Right kidney (tissue), 9 donors: ENCODE results near the gene P3R3URF.
A peak's percentile ranks its signal among the peaks of the same experiment; 100 is the strongest.
"Not testable (repeated sequence)": the region's sequence is repeated elsewhere in the genome, so short reads cannot be mapped to it uniquely, and the experiment has no call there.

Experiments used
- DNase-seq: peaks from one replicate; pipeline ENCODE4 v3.0.0-alpha.2; 2016
- long read RNA-seq, 8 donors: transcript quantifications; one replicate each; lab custom pipeline, GENCODE V29; 2026

The P3R3URF gene
- long read RNA-seq, donor 1, result 0 reads
- long read RNA-seq, donor 2, result 0 reads
- long read RNA-seq, donor 3, result 0 reads
- long read RNA-seq, donor 4, result 0 reads
- long read RNA-seq, donor 5, result 0 reads
- long read RNA-seq, donor 6, result 0 reads
- long read RNA-seq, donor 7, result 0 reads
- long read RNA-seq, donor 8, result 0 reads

- DNase-seq, result no peak
These were observed at the start of gene P3R3URF for GRCh38 chr1:46176211-46176865. P3R3URF (minus strand) TSS chr1:46176488; CDS start chr1:46176471, 17 bp downstream.

GRCh38 chr1:46224966-46225365 is 48.7 kb upstream of the P3R3URF start:
- DNase-seq, result no peak

- peak; percentile 58 for DNase-seq
These were observed 47.2 kb upstream of the P3R3URF start for GRCh38 chr1:46223472-46223943.

- not testable (repeated sequence) for DNase-seq
These were observed 46.8 kb upstream of the P3R3URF start for GRCh38 chr1:46223055-46223454.

GRCh38 chr1:46221749-46222148 is 45.5 kb upstream of the P3R3URF start:
- DNase-seq, result no peak

GRCh38 chr1:46220808-46221207 is 44.5 kb upstream of the P3R3URF start:
- no peak for DNase-seq

GRCh38 chr1:46219551-46220520 is 43.5 kb upstream of the P3R3URF start:
- no peak for DNase-seq

- DNase-seq, result no peak
These were observed 42.2 kb upstream of the P3R3URF start for GRCh38 chr1:46218443-46218842.

- DNase-seq, result no peak
These were observed 39.2 kb upstream of the P3R3URF start for GRCh38 chr1:46215504-46215903.

GRCh38 chr1:46211051-46211450 is 34.8 kb upstream of the P3R3URF start:
- no peak for DNase-seq

GRCh38 chr1:46210561-46210960 is 34.3 kb upstream of the P3R3URF start:
- no peak for DNase-seq

GRCh38 chr1:46206399-46206798 is 30.1 kb upstream of the P3R3URF start:
- DNase-seq, result no peak

- no peak for DNase-seq
These were observed 29.5 kb upstream of the P3R3URF start for GRCh38 chr1:46205791-46206190.

- DNase-seq, result no peak
These were observed 28.9 kb upstream of the P3R3URF start for GRCh38 chr1:46205141-46205540.

GRCh38 chr1:46204406-46204742 is 28.1 kb upstream of the P3R3URF start:
- DNase-seq, result no peak

- DNase-seq, result peak; percentile 34
These were observed 27.6 kb upstream of the P3R3URF start for GRCh38 chr1:46203738-46204405.

GRCh38 chr1:46199233-46199749 is 23.0 kb upstream of the P3R3URF start:
- DNase-seq, result no peak

GRCh38 chr1:46197964-46198811 is 21.9 kb upstream of the P3R3URF start, which contains the start of gene POMGNT1:
POMGNT1 (minus strand) TSS chr1:46198434; CDS start chr1:46197821, 613 bp downstream.
- peak; percentile 85 for DNase-seq

- DNase-seq, result no peak
These were observed 21.3 kb upstream of the P3R3URF start for GRCh38 chr1:46197560-46197963.

GRCh38 chr1:46196609-46197008 is 20.3 kb upstream of the P3R3URF start:
- DNase-seq, result no peak

- no peak for DNase-seq
These were observed 18.4 kb upstream of the P3R3URF start for GRCh38 chr1:46194641-46195193.
